Neuronal stem cell (in vitro differentiated cells): ENCODE data around the gene CRYBB2.
"Not testable (repeated sequence)": the region's sequence is repeated elsewhere in the genome, so short reads cannot be mapped to it uniquely, and the experiment has no call there.

Source experiments
- DNase-seq: peaks from one replicate; pipeline ENCODE4 v3.0.0-alpha.2; 2013; ENCODE audit warnings: low spot score
- H2AFZ ChIP-seq: one replicate; pipeline ENCODE4 v1.6.1; 2013; ENCODE audit warnings: mild to moderate bottlenecking, low read length, inconsistent platforms
- H2AK5ac ChIP-seq: 2 replicates; pipeline ENCODE4 v1.6.1; 2013; ENCODE audit warnings: low read depth, mild to moderate bottlenecking, inconsistent platforms, low read length, moderate library complexity, mixed read lengths
- H2BK120ac ChIP-seq: 2 replicates; pipeline ENCODE4 v1.6.1; 2013; ENCODE audit warnings: low read depth, mild to moderate bottlenecking, inconsistent platforms, low read length, moderate library complexity, mixed read lengths
- H2BK12ac ChIP-seq: one replicate; pipeline ENCODE4 v1.6.1; 2013; ENCODE audit warnings: low read length, inconsistent platforms
- H2BK15ac ChIP-seq: 2 replicates; pipeline ENCODE4 v1.6.1; 2013; ENCODE audit warnings: mild to moderate bottlenecking, low read length, inconsistent platforms, mixed read lengths
- H2BK5ac ChIP-seq: one replicate; pipeline ENCODE4 v1.6.1; 2013; ENCODE audit warnings: inconsistent platforms, mild to moderate bottlenecking, low read length, moderate library complexity
- H3K14ac ChIP-seq: one replicate; pipeline ENCODE4 v1.6.1; 2013; ENCODE audit warnings: low read length, inconsistent platforms
- H3K18ac ChIP-seq: 2 replicates; pipeline ENCODE4 v1.6.1; 2013; ENCODE audit warnings: low read length, inconsistent platforms
- H3K23ac ChIP-seq: 2 replicates; pipeline ENCODE4 v1.6.1; 2013; ENCODE audit warnings: low read depth, mild to moderate bottlenecking, mixed read lengths, low read length, inconsistent platforms; ENCODE audit not compliant: poor library complexity
- H3K27ac ChIP-seq: replicated peaks from 3 replicates; pipeline ENCODE4 v1.5.1; 2013; ENCODE audit warnings: low read length, inconsistent platforms
- H3K27me3 ChIP-seq, 3 experiments: 2 replicates each; pipeline ENCODE4 v1.6.1; 2013; ENCODE audit warnings: low read length in 3 of 3, mild to moderate bottlenecking in 2 of 3, inconsistent platforms in 1 of 3, low read depth in 1 of 3, mixed read lengths in 1 of 3, moderate library complexity in 1 of 3; ENCODE audit not compliant: control insufficient read depth in 3 of 3, insufficient read depth in 3 of 3
- H3K36me3 ChIP-seq, 2 donors: replicated peaks in 1 of 2; 2 replicates each; pipeline ENCODE4 v1.6.1; 2013; ENCODE audit warnings: low read length in 2 of 2; ENCODE audit not compliant: control insufficient read depth in 2 of 2, insufficient read depth in 2 of 2
- H3K4ac ChIP-seq: 2 replicates; pipeline ENCODE4 v1.6.1; 2013; ENCODE audit warnings: inconsistent platforms, mild to moderate bottlenecking, low read length, moderate library complexity
- H3K4me1 ChIP-seq, 2 donors: 1 replicate in 1 of 2; 2 replicates in 1 of 2; pipeline ENCODE4 v1.6.1; 2013; ENCODE audit warnings: low read length in 2 of 2, low read depth in 1 of 2; ENCODE audit not compliant: control insufficient read depth in 2 of 2, insufficient read depth in 1 of 2
- H3K4me2 ChIP-seq: one replicate; pipeline ENCODE4 v1.6.1; 2013; ENCODE audit warnings: mild to moderate bottlenecking, low read length, inconsistent platforms; ENCODE audit not compliant: insufficient read depth, poor library complexity, severe bottlenecking
- H3K4me3 ChIP-seq, 2 donors: 2 replicates each; pipeline ENCODE4 v1.5.1; 2013; ENCODE audit warnings: low read length in 2 of 2, mild to moderate bottlenecking in 2 of 2, inconsistent platforms in 1 of 2, moderate library complexity in 1 of 2
- H3K79me1 ChIP-seq: one replicate; pipeline ENCODE4 v1.6.1; 2013; ENCODE audit warnings: low read depth, mild to moderate bottlenecking, inconsistent platforms, low read length, moderate library complexity
- H3K9ac ChIP-seq: one replicate; pipeline ENCODE4 v1.6.1; 2013; ENCODE audit warnings: mild to moderate bottlenecking, low read depth, low read length, inconsistent platforms; ENCODE audit not compliant: poor library complexity
- H3K9me3 ChIP-seq, 2 donors: replicated peaks in 1 of 2; 2 replicates each; pipeline versions ENCODE3 to v1.6.1; 2013; ENCODE audit warnings: low read length in 2 of 2, mild to moderate bottlenecking in 2 of 2, inconsistent platforms in 1 of 2, low read depth in 1 of 2, mixed read lengths in 1 of 2, moderate library complexity in 1 of 2; ENCODE audit not compliant: control insufficient read depth in 2 of 2, insufficient read depth in 1 of 2
- H4K8ac ChIP-seq: one replicate; pipeline ENCODE4 v1.6.1; 2013; ENCODE audit warnings: low read depth, mild to moderate bottlenecking, inconsistent platforms, low read length, moderate library complexity
- H4K91ac ChIP-seq: one replicate; pipeline ENCODE4 v1.6.1; 2013; ENCODE audit warnings: low read length, low read depth, mild to moderate bottlenecking, inconsistent platforms; ENCODE audit not compliant: poor library complexity
- WGBS, 2 donors: extraction: QIAGEN DNeasy Blood & Tissue Kit; methylation state at CpG; one replicate each; pipeline ENCODE4 v1.1.7; 2013; ENCODE audit warnings: missing lambda C conversion rate in 2 of 2, mixed read lengths in 1 of 2; ENCODE audit not compliant: insufficient read length in 2 of 2, insufficient replicate concordance in 1 of 2; ENCODE audit errors: extremely low coverage in 2 of 2; 5-methylcytosine and 5-hydroxymethylcytosine counted together

CRYBB2 gene

GRCh38 chr22:25237503-25237902, 18.1 kb downstream of the CRYBB2 start:
- Histone ChIP-seq H3K14ac (no peak overlapping the region), H3K9ac (no peak overlapping the region), H3K79me1 (no peaks in the 10 kb centered on the region), H3K9me3 (no peaks in the 10 kb centered on the region), H4K8ac (no peak overlapping the region), H2AK5ac (no peak overlapping the region), H3K36me3 (no peaks in the 10 kb centered on the region), H3K4me2 (no peak overlapping the region), H2BK12ac (no peak overlapping the region), H2BK5ac (no peak overlapping the region), H2BK15ac (no peak overlapping the region), H3K4me1 (peaks cover 0 to 1% of the 10 kb centered on the region in 2 donors), H3K23ac (no peak overlapping the region), H4K91ac (no peak overlapping the region), H3K4me3 (no peak overlapping the region), H3K18ac (no peak overlapping the region), H3K27ac (no peak overlapping the region), H3K27me3 (peaks cover 0 to 13% (median 0%) of the 10 kb centered on the region in 3 experiments), H2AFZ (no peak overlapping the region), H2BK120ac (no peak overlapping the region), H3K4ac (no peak overlapping the region)
- no peak for DNase-seq
- WGBS, 2 donors: no CpG with 5 or more reads among the region's 4 CpGs

GRCh38 chr22:25238058-25238457, 18.6 kb downstream of the CRYBB2 start:
- not testable (repeated sequence) for H4K91ac ChIP-seq, H3K9ac ChIP-seq, H2BK5ac ChIP-seq, H2BK15ac ChIP-seq, H3K4me3 ChIP-seq, H3K9me3 ChIP-seq, H2BK12ac ChIP-seq, H2AFZ ChIP-seq, H3K18ac ChIP-seq, H3K4me2 ChIP-seq, H3K27ac ChIP-seq, H3K4ac ChIP-seq, H3K14ac ChIP-seq, H2BK120ac ChIP-seq, H3K23ac ChIP-seq, H3K36me3 ChIP-seq, H3K4me1 ChIP-seq, H2AK5ac ChIP-seq, H3K79me1 ChIP-seq, DNase-seq, H4K8ac ChIP-seq
- no CpG with 5 or more reads among the region's 9 CpGs for WGBS, 2 donors
- H3K27me3 ChIP-seq: peaks cover 0 to 13% (median 0%) of the 10 kb centered on the region in 3 experiments

DNA sequence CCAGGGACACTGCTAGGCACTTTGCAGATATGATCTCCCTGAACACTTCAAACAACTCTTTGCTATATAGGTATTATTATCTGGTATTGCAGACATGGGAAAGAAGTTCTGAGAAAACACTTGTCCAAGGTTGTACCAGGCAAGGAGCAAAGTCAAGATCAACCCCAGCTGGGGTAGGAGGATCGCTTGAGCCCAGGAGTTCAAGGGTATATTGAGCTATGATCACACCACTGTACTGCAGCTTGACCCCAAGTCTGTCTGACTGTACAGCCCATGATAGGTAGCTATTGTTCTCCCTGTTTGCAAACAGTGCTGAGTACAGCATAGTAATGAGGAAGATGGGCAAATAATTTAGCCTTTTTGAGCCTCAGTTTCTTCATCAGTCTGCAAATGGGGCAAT, 35.7 kb downstream of the CRYBB2 start:
- H3K9me3 ChIP-seq, H3K79me1 ChIP-seq, H3K4ac ChIP-seq, H2AK5ac ChIP-seq, DNase-seq, H2BK120ac ChIP-seq, H4K8ac ChIP-seq, H3K27ac ChIP-seq, H2BK12ac ChIP-seq, H3K27me3 ChIP-seq, H3K14ac ChIP-seq, H3K4me3 ChIP-seq, H3K9ac ChIP-seq, H3K4me2 ChIP-seq, H3K23ac ChIP-seq, H4K91ac ChIP-seq, H2BK5ac ChIP-seq, H2AFZ ChIP-seq, H2BK15ac ChIP-seq, H3K4me1 ChIP-seq, H3K18ac ChIP-seq, H3K36me3 ChIP-seq: not testable (repeated sequence)
- no CpG with 5 or more reads among the region's 1 CpG for WGBS, 2 donors

GRCh38 chr22:25267567-25267966, 48.1 kb downstream of the CRYBB2 start:
- H3K79me1 ChIP-seq, H3K4me2 ChIP-seq, H2BK5ac ChIP-seq, H3K23ac ChIP-seq, H3K27me3 ChIP-seq, H3K4me3 ChIP-seq, H3K14ac ChIP-seq, H2BK12ac ChIP-seq, H3K4ac ChIP-seq, H3K9me3 ChIP-seq, H2AK5ac ChIP-seq, H2BK120ac ChIP-seq, H4K91ac ChIP-seq, H2AFZ ChIP-seq, H2BK15ac ChIP-seq, H3K9ac ChIP-seq, H3K4me1 ChIP-seq, DNase-seq, H4K8ac ChIP-seq, H3K36me3 ChIP-seq, H3K27ac ChIP-seq, H3K18ac ChIP-seq: not testable (repeated sequence)
- no CpG with 5 or more reads among the region's 4 CpGs for WGBS, 2 donors
